ENCODE data around the gene ZNF777.
A peak's percentile ranks its signal among the peaks of the same experiment; 100 is the strongest.

The ZNF777 gene

GRCh38 chr7:149440222-149440621, 20.6 kb downstream of the ZNF777 start:
- H3K9ac ChIP-seq (ENCODE audit: low read depth, low read length): no peak overlapping the region
- TF ChIP-seq CTCF (IDR thresholded peaks at IDR 0.05; ENCODE audit: borderline replicate concordance, extremely low read depth, low read length, poor library complexity, severe bottlenecking): no peak
- no peak for TF ChIP-seq EZH2 (IDR thresholded peaks at IDR 0.05; ENCODE audit: borderline replicate concordance, low read depth, low read length, severe bottlenecking)
- H3K4me1 ChIP-seq (ENCODE audit: insufficient read depth, low read length): 0 out of 2 replicates have a peak, but pooled peaks cover 2% of the 10 kb centered on the region
- no peak overlapping the region for H2AFZ ChIP-seq (ENCODE audit: low read depth, low read length)
- H3K4me3 ChIP-seq (ENCODE audit: low read depth in 1 of 2, low read length in 2 of 2): no peak overlapping the region
- no peaks in the 10 kb centered on the region for H3K9me3 ChIP-seq (ENCODE audit: insufficient read depth, low read length, severe bottlenecking)
- no peaks in the 10 kb centered on the region for H3K79me2 ChIP-seq (ENCODE audit: insufficient read depth, low read length)
- H3K36me3 ChIP-seq (ENCODE audit: insufficient read depth, low read length): peaks cover 41% of the 10 kb centered on the region
- H3K4me2 ChIP-seq (ENCODE audit: insufficient read depth, low read length): no peak overlapping the region
- ATAC-seq (ENCODE audit: insufficient read depth, low read depth) (peak; percentile 45; the same call in 1 of the 3 replicates), DNase-seq (no peak)
- H3K27ac ChIP-seq (ENCODE audit: low read length): peak overlapping the region; percentile 35
- no peaks in the 10 kb centered on the region for H4K20me1 ChIP-seq (ENCODE audit: insufficient read depth, low read length)
- H3K27me3 ChIP-seq (ENCODE audit: insufficient read depth, low read length, poor library complexity): no peaks in the 10 kb centered on the region

GRCh38 chr7:149436358-149436757, 24.5 kb downstream of the ZNF777 start:
- no peaks in the 10 kb centered on the region for H4K20me1 ChIP-seq (ENCODE audit: insufficient read depth, low read length)
- no peaks in the 10 kb centered on the region for H3K27me3 ChIP-seq (ENCODE audit: insufficient read depth, low read length, poor library complexity)
- H3K36me3 ChIP-seq (ENCODE audit: insufficient read depth, low read length): peaks cover 68% of the 10 kb centered on the region
- DNase-seq: no peak
- 0 out of 2 replicates have a peak, but pooled peaks cover 2% of the 10 kb centered on the region for H3K4me1 ChIP-seq (ENCODE audit: insufficient read depth, low read length)
- no peak overlapping the region for H3K4me3 ChIP-seq (ENCODE audit: low read depth in 1 of 2, low read length in 2 of 2)
- ATAC-seq (ENCODE audit: insufficient read depth, low read depth): no peak
- no peaks in the 10 kb centered on the region for H3K79me2 ChIP-seq (ENCODE audit: insufficient read depth, low read length)
- no peak for TF ChIP-seq CTCF (IDR thresholded peaks at IDR 0.05; ENCODE audit: borderline replicate concordance, extremely low read depth, low read length, poor library complexity, severe bottlenecking)
- no peak for TF ChIP-seq EZH2 (IDR thresholded peaks at IDR 0.05; ENCODE audit: borderline replicate concordance, low read depth, low read length, severe bottlenecking)
- no peaks in the 10 kb centered on the region for H3K9me3 ChIP-seq (ENCODE audit: insufficient read depth, low read length, severe bottlenecking)
- H3K27ac ChIP-seq (ENCODE audit: low read length): no peak overlapping the region
- H3K4me2 ChIP-seq (ENCODE audit: insufficient read depth, low read length): no peak overlapping the region
- no peak overlapping the region for H2AFZ ChIP-seq (ENCODE audit: low read depth, low read length)
- H3K9ac ChIP-seq (ENCODE audit: low read depth, low read length): no peak overlapping the region

- H3K4me2 ChIP-seq (ENCODE audit: insufficient read depth, low read length): no peak overlapping the region
- H3K9ac ChIP-seq (ENCODE audit: low read depth, low read length): no peak overlapping the region
- H3K4me1 ChIP-seq (ENCODE audit: insufficient read depth, low read length): no peaks in the 10 kb centered on the region
- no peak for TF ChIP-seq CTCF (IDR thresholded peaks at IDR 0.05; ENCODE audit: borderline replicate concordance, extremely low read depth, low read length, poor library complexity, severe bottlenecking)
- TF ChIP-seq EZH2 (IDR thresholded peaks at IDR 0.05; ENCODE audit: borderline replicate concordance, low read depth, low read length, severe bottlenecking): no peak
- no peaks in the 10 kb centered on the region for H3K9me3 ChIP-seq (ENCODE audit: insufficient read depth, low read length, severe bottlenecking)
- no peak overlapping the region for H3K27ac ChIP-seq (ENCODE audit: low read length)
- H3K4me3 ChIP-seq (ENCODE audit: low read depth in 1 of 2, low read length in 2 of 2): no peak overlapping the region
- peaks cover 57% of the 10 kb centered on the region for H3K36me3 ChIP-seq (ENCODE audit: insufficient read depth, low read length)
- DNase-seq (no peak), ATAC-seq (ENCODE audit: insufficient read depth, low read depth) (no peak)
- H2AFZ ChIP-seq (ENCODE audit: low read depth, low read length): no peak overlapping the region
- H3K79me2 ChIP-seq (ENCODE audit: insufficient read depth, low read length): no peaks in the 10 kb centered on the region
- no peaks in the 10 kb centered on the region for H3K27me3 ChIP-seq (ENCODE audit: insufficient read depth, low read length, poor library complexity)
- no peaks in the 10 kb centered on the region for H4K20me1 ChIP-seq (ENCODE audit: insufficient read depth, low read length)
Measured at GRCh38 chr7:149433124-149433523, 27.7 kb downstream of the ZNF777 start.
